SK-N-SH (cell line): Measurements from ENCODE around the gene CUX1.

Source experiments
- CTCF ChIP-seq: fragments of 200-600 bp; sonication (generic); IDR thresholded peaks from 2 replicates; pipeline ENCODE4 v1.6.1; 2017; ENCODE audit warnings: antibody characterized with exemption, mild to moderate bottlenecking, moderate library complexity
- FOXM1 ChIP-seq: IDR thresholded peaks from 2 replicates; pipeline ENCODE4 v1.4.0; 2012; ENCODE audit warnings: low read depth, mild to moderate bottlenecking
- GATA2 ChIP-seq: sonication (generic); formaldehyde crosslinking; IDR thresholded peaks from 2 replicates; pipeline ENCODE4 v1.5.0; 2020; ENCODE audit warnings: mild to moderate bottlenecking, missing genetic modification reagents
- MAX ChIP-seq: IDR thresholded peaks from 2 replicates; pipeline ENCODE4 v1.4.0; 2012; ENCODE audit warnings: low read depth
- MXI1 ChIP-seq: IDR thresholded peaks from 2 replicates; pipeline ENCODE4 v1.6.1; 2012; ENCODE audit warnings: mild to moderate bottlenecking, low read depth, low read length, improper control_type of control experiment
- POLR2AphosphoS5 ChIP-seq: IDR thresholded peaks from 2 replicates; pipeline ENCODE4 v1.6.1; 2012; ENCODE audit warnings: low read depth, low read length
- RAD21 ChIP-seq: IDR thresholded peaks from 2 replicates; pipeline ENCODE4 v1.6.1; 2012; ENCODE audit warnings: mild to moderate bottlenecking, low read length
- RCOR1 ChIP-seq: fragments of 150-350 bp; IDR thresholded peaks from 2 replicates; pipeline ENCODE4 v1.6.1; 2017; ENCODE audit warnings: antibody characterized with exemption, low read length
- RFX5 ChIP-seq: IDR thresholded peaks from 2 replicates; pipeline ENCODE4 v1.6.1; 2012; ENCODE audit warnings: mild to moderate bottlenecking, improper control_type of control experiment, low read length
- SIN3A ChIP-seq: IDR thresholded peaks from 2 replicates; pipeline ENCODE4 v1.6.1; 2012; ENCODE audit warnings: low read depth, mild to moderate bottlenecking, low read length, moderate library complexity, borderline replicate concordance
- TAF1 ChIP-seq: IDR thresholded peaks from 2 replicates; pipeline ENCODE4 v1.6.1; 2012; ENCODE audit warnings: low read depth, mild to moderate bottlenecking, low read length, moderate library complexity, borderline replicate concordance
- USF1 ChIP-seq: IDR thresholded peaks from 2 replicates; pipeline ENCODE4 v1.4.0; 2012; ENCODE audit warnings: low read depth, borderline replicate concordance

DNA sequence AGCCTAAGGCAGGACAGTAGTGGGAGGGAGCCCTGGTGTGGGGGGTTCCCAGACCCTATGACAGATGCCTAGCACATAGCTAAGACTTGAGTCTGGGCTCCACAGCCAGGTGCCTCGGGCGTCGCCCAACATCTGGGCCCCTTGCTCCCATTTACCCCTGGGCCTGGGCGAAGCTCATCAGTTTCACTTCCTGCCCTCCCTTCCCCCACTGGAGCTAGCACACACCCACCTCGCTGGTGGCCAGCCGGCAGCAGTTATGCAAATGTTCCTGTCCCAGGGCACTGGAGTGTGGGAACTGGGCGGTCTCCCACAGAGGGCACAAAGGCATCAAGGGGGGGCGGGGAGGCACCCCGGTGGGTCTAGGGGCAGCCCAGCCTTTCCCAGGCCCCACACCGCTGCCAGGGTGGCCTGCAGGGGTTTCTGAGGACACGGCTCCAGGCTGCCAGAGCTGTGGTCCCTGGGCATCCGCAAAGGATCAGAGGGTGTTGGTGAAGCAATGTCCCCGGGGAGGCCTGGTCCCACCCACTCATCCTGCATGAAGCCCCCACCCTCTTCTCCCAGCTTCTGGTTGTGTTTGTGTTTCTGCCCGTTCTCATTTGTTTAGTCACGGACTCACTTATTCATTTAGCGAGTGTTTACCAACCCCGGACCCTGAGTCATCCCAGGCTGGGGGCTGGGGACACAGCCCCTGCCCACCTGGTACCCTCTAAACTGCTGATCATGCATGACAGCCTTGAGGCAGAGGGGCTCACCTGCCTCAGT, 489.7 kb downstream of the CUX1 start:
- TF ChIP-seq CTCF (no peak), RCOR1 (no peak), GATA2 (CRISPR knock-in tag) (no peak), USF1 (no peak), RFX5 (no peak), MXI1 (no peak), FOXM1 (no peak), TAF1 (no peak), SIN3A (no peak), POLR2AphosphoS5 (no peak), MAX (no peak), RAD21 (no peak)
